Measurements from ENCODE around the gene BCL2L11.
A peak's percentile ranks its signal among the peaks of the same experiment; 100 is the strongest.

Gene BCL2L11

DNA sequence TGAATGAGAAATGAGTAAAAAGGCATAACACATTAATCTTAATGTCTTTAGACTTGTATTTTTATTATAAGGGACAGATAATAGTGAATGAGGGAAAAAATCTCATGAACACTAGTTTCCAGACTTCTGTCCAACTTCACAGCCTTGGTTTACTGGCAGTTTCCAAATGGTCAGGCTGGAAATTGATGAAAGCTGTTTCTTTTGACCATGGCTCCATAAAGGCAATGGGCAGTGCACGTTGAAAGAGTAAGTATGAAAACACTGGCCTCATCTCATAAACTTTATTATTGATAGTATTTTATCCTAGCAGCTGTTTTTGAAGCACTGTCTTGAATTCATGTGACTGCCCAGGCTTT, 23.1 kb downstream of the BCL2L11 start:
- H3K4me1 Mint-ChIP-seq = peaks cover 9% of the 10 kb centered on the region
- no peak for ATAC-seq (ENCODE audit: low read depth)
- peaks cover 20% of the 10 kb centered on the region for H3K36me3 Mint-ChIP-seq
- no peak overlapping the region for H3K4me3 Mint-ChIP-seq
- H3K27ac Mint-ChIP-seq = peak overlapping the region; percentile 25
- no peaks in the 10 kb centered on the region for H3K9me3 Mint-ChIP-seq
- no peak for DNase-seq (ENCODE audit: low spot score in 2 of 2)
- H3K27me3 Mint-ChIP-seq = no peaks in the 10 kb centered on the region

DNA sequence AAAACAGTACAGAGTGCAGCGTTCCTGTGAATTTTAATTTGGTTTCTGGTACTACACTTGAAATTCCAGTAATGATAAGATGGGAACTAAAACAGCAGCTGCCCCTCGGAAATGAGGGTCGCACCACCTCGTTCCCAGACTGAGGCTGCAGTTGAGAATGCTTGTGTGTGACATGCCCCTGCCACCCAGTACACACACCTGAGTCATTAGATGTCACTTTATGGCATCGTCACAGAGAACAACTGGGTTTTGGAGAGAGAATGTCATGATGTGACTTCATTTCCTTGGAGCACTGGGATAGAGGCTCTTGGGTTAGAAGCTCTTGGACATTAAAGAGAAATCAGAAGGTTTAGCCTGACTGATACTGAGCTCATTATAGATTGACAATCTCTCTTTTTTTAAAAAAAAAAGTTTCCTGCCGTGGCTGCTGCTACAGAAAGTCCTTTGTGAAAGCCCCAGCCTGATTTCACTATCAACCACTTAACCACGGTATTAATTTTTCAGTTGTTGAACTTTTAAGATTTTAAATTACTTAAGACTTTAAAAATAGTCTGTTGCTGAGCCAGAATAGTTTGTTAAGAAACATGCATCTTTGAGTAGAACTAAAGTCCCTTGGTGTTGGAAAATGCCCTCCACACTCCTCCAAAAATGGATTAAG, 24.5 kb downstream of the BCL2L11 start:
- Mint-ChIP-seq H3K27ac (no peak overlapping the region), H3K36me3 (peaks cover 17% of the 10 kb centered on the region), H3K27me3 (no peaks in the 10 kb centered on the region), H3K4me1 (peaks cover 12% of the 10 kb centered on the region), H3K4me3 (no peak overlapping the region), H3K9me3 (no peaks in the 10 kb centered on the region)
- ATAC-seq (ENCODE audit: low read depth) (no peak), DNase-seq (ENCODE audit: low spot score in 2 of 2) (no peak)

DNA sequence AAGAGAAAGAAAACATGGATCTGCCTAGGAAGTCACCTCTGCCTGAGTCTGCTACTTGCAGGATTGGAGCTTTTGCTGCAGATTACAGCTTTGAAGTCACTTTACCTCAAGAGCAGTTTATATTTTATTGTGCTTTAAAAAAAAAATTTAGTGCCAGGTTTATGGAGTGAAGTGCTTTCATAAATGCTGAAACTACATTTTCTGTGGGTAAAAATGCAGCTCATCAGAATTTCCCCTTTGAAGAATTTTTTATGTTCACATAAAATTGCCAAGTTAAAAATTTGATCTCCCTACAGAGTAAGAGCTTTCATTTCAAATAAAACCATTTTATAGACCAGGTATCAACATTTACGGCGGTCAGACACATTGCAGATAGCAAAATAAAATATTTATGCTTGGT, 25.2 kb downstream of the BCL2L11 start:
- DNase-seq (ENCODE audit: low spot score in 2 of 2) = no peak
- H3K4me1 Mint-ChIP-seq = peaks cover 9% of the 10 kb centered on the region
- H3K4me3 Mint-ChIP-seq = no peak overlapping the region
- H3K36me3 Mint-ChIP-seq = peaks cover 13% of the 10 kb centered on the region
- H3K9me3 Mint-ChIP-seq = no peaks in the 10 kb centered on the region
- ATAC-seq (ENCODE audit: low read depth) = no peak
- no peak overlapping the region for H3K27ac Mint-ChIP-seq
- no peaks in the 10 kb centered on the region for H3K27me3 Mint-ChIP-seq

DNA sequence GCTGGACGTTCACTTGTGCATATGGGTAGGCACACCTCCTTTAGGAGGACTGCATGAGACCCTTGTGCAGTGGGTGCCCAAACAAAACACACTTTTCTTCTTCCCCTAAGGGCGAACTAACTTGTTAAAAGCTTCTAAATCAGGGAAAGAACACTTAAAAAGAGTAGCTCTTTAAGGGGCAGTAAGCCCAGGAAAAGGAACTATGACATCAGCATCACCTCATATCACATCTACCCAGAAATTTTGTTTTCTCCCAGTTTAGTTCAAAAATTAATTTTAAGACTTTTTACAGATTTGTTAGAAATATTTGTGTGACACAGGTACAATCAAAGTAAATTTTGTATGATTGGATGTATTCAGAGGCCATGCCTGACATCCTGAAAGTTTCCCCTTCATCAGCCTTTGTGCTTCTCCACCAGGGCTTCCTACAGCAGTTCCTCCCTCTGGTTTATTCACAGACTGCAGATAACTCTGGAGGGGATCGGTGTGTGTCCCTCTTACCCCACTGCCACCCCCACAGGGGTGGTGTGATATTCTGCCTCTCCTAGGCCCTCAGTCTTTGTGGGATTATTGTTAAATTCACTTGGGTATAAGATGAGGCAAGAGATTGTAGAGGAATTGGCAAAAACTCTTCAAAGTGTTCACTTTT, 27.6 kb downstream of the BCL2L11 start:
- H3K27me3 Mint-ChIP-seq = no peaks in the 10 kb centered on the region
- H3K4me3 Mint-ChIP-seq = no peak overlapping the region
- no peaks in the 10 kb centered on the region for H3K9me3 Mint-ChIP-seq
- peak overlapping the region; percentile 56 for H3K27ac Mint-ChIP-seq
- H3K4me1 Mint-ChIP-seq = peaks cover 12% of the 10 kb centered on the region
- peaks cover 23% of the 10 kb centered on the region for H3K36me3 Mint-ChIP-seq
- DNase-seq (ENCODE audit: low spot score in 2 of 2) (no peak), ATAC-seq (ENCODE audit: low read depth) (no peak)

DNA sequence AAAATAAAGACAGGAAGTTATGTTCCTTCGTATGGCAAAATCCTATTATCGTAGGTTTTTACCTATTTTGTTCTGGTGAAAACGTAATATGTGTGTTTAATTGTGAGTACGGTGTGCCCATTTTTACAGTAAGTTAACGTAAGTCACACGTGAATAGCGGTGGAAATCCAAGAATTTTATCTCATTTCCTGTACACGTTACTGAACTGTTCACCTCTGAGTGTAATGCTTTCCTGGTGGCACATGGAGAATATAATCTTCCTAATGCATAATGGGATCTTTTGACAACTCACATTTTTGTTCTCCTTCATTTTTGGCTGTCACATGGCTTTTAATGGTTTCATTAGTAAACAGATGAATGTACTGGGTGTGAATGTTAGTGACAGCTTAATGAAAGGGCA, 28.2 kb downstream of the BCL2L11 start:
- DNase-seq (ENCODE audit: low spot score in 2 of 2) = no peak
- Mint-ChIP-seq H3K9me3 (no peaks in the 10 kb centered on the region), H3K27ac (peak overlapping the region; percentile 56), H3K4me1 (peaks cover 12% of the 10 kb centered on the region), H3K27me3 (no peaks in the 10 kb centered on the region), H3K4me3 (no peak overlapping the region), H3K36me3 (peaks cover 25% of the 10 kb centered on the region)
- ATAC-seq (ENCODE audit: low read depth) = no peak

DNA sequence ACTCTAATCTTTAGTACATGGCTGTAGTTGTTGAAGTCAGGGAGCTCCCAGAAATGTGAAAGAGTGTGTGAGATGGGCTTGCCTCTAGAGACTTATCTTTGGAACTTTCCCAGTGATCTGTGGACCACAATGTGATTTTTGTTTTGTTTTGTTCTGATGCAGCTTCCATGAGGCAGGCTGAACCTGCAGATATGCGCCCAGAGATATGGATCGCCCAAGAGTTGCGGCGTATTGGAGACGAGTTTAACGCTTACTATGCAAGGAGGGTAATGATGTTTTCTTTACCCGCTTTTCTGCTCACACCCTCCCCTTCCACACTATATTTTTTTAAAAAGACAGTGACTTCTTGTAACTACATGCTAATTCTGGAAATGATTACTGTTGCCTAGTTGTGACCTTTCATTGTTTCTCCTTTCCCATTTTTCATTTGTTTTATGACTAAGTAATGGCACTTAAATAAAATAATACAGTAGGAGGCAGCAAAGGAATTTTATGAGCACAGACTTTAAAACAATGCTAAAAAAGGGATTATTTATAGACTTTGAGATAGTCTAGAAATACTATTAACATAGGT, 29.3 kb downstream of the BCL2L11 start:
- Mint-ChIP-seq H3K27ac (no peak overlapping the region), H3K4me3 (no peak overlapping the region), H3K4me1 (peaks cover 9% of the 10 kb centered on the region), H3K27me3 (no peaks in the 10 kb centered on the region), H3K9me3 (no peaks in the 10 kb centered on the region), H3K36me3 (peaks cover 19% of the 10 kb centered on the region)
- no peak for ATAC-seq (ENCODE audit: low read depth)
- no peak for DNase-seq (ENCODE audit: low spot score in 2 of 2)

DNA sequence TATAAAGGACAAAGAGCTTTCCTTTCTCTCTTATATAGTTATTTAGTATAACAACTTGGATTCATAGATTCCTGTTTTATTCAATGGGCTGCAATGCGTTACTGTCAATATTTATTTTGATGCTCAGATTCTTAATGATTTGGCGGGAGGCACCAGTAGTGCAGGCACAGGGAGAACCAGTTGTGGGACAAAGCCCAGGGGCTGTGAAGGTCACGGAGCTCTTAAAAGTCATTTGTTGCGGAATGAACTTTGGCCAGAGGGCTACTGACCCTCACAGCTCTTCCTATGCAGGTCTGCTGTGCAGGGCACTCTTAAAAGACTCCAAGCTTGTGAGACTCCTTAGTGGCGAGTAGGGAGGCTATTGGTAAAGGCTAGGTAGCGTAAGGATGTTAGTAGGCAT, 34.0 kb downstream of the BCL2L11 start:
- H3K27ac Mint-ChIP-seq = peak overlapping the region; percentile 97
- no peak for DNase-seq (ENCODE audit: low spot score in 2 of 2)
- ATAC-seq (ENCODE audit: low read depth) = no peak
- no peaks in the 10 kb centered on the region for H3K27me3 Mint-ChIP-seq
- no peaks in the 10 kb centered on the region for H3K9me3 Mint-ChIP-seq
- H3K36me3 Mint-ChIP-seq = peaks cover 22% of the 10 kb centered on the region
- no peak overlapping the region for H3K4me3 Mint-ChIP-seq
- peaks cover 32% of the 10 kb centered on the region for H3K4me1 Mint-ChIP-seq

DNA sequence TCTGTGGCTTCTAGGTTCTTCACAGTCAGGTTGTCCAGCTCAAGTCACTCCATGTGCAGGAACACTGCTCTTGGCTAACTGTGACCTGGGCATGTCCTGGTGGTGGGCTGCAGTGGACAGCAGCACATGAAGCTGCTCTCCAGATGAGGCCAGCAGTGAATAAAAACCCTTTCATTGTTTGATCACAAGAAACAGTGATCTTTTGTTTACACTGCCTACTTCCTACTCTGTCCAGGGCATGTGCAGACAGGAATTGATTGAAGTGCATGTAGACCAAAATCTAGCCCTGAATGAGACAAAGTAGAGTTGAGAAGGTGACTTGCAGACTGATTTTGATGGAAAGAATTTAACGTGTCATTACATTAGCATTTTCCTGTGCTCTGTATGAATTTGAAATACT, 34.9 kb downstream of the BCL2L11 start:
- Mint-ChIP-seq H3K27ac (peak overlapping the region; percentile 97), H3K4me3 (no peak overlapping the region), H3K36me3 (peaks cover 26% of the 10 kb centered on the region), H3K9me3 (no peaks in the 10 kb centered on the region), H3K4me1 (peaks cover 37% of the 10 kb centered on the region), H3K27me3 (no peaks in the 10 kb centered on the region)
- ATAC-seq (ENCODE audit: low read depth) = no peak
- DNase-seq (ENCODE audit: low spot score in 2 of 2) = no peak

DNA sequence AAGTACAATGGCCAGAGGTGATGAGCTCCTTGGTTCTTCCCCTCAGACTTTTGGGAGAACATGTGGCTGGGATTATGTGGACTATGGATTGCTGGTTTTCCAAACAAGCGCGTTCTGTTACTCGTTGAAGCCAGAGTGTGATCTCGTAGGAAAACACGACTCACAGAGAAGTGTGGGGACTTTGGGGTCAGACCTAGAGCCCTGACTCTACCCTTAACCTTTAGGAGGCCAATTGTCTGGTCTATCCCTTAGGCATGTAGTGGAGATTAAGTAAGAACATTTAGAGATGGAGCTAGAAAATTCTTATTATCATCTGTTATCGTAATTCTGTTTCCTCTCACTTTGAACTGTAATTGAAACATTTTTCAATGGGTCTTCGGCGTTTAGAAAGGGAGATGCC, 35.8 kb downstream of the BCL2L11 start:
- peaks cover 23% of the 10 kb centered on the region for H3K36me3 Mint-ChIP-seq
- ATAC-seq (ENCODE audit: low read depth) (no peak), DNase-seq (ENCODE audit: low spot score in 2 of 2) (no peak)
- H3K27me3 Mint-ChIP-seq = no peaks in the 10 kb centered on the region
- no peaks in the 10 kb centered on the region for H3K9me3 Mint-ChIP-seq
- peaks cover 36% of the 10 kb centered on the region for H3K4me1 Mint-ChIP-seq
- H3K27ac Mint-ChIP-seq = peak overlapping the region; percentile 97
- H3K4me3 Mint-ChIP-seq = no peak overlapping the region

DNA sequence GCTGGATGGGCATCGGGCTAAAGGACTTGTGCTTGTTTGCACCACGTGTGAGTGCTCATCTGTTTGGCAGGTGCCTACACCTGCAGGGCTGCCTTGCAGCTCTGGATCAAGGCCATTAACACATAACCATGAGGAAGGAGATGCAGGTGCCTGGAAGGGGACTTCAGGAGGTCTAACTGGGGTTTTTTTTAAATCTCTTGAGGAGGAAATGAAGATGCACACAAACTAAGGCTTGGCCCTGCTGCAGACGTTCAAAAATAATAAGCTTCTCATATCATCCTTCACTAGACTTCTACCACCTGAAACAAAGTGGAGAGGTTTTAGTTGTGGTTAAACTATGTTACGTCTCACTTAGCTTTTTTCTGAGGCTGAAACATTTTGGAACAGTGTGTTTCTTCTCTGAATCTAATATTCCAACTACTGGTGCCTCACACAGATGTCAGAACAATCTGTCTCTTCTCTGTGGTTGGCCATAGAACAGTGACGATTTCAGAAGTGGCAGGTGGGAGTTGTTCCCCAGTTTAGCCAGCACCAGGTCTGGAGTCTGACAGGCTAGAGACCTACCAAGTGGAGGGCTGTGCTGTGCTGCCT, 36.5 kb downstream of the BCL2L11 start:
- Mint-ChIP-seq H3K4me1 (peaks cover 35% of the 10 kb centered on the region), H3K27ac (peak overlapping the region; percentile 97), H3K9me3 (no peaks in the 10 kb centered on the region), H3K27me3 (no peaks in the 10 kb centered on the region), H3K36me3 (peaks cover 19% of the 10 kb centered on the region), H3K4me3 (peak overlapping the region; percentile 33)
- ATAC-seq (ENCODE audit: low read depth) (peak; percentile 65), DNase-seq (ENCODE audit: low spot score in 2 of 2) (peak; percentile 35 to 42)

DNA sequence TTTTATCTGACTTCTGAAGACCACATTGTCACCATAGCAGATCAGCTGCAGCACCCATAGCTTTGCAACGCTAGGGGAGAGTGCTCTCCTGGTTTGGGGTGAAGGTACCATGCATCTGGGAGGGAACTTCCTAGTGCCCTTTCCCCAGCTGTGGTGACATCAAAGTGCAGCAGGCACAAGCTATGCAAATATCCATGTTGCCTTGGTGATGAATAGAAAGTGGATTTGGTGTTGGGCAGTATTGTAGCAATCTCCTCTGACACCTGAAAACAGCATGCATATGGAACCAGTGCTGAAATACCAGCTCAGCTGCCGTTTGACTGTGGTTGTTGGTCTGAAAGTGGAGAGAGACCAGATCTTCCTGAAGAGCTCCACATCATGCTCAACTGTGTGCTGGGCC, 37.1 kb downstream of the BCL2L11 start:
- peak; percentile 43 to 63 for DNase-seq (ENCODE audit: low spot score in 2 of 2)
- H3K4me3 Mint-ChIP-seq = peak overlapping the region; percentile 52
- H3K27me3 Mint-ChIP-seq = no peaks in the 10 kb centered on the region
- H3K27ac Mint-ChIP-seq = peak overlapping the region; percentile 97
- no peaks in the 10 kb centered on the region for H3K9me3 Mint-ChIP-seq
- H3K36me3 Mint-ChIP-seq = peaks cover 17% of the 10 kb centered on the region
- peak; percentile 74 for ATAC-seq (ENCODE audit: low read depth)
- peaks cover 36% of the 10 kb centered on the region for H3K4me1 Mint-ChIP-seq

DNA sequence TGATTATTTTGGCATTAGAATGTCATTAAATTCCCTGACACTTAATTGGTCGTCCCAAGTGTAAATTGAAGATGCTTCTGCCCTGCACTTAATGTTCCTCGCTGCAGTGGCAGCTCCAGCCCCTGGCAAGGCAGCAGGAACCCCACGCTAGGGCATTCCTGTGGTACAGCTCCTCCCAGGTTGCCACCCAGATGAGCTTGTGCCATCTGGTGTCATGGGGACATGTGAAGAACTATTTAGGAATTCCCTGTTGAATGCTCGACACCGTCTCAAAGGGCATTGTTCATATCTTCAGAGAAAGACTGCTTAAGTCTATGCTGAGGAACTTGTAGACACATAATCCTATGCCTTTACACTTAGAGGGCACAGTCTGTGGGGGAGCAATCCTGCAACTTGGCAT, 38.9 kb downstream of the BCL2L11 start:
- H3K4me1 Mint-ChIP-seq = peaks cover 40% of the 10 kb centered on the region
- no peaks in the 10 kb centered on the region for H3K27me3 Mint-ChIP-seq
- H3K36me3 Mint-ChIP-seq = peaks cover 17% of the 10 kb centered on the region
- peak overlapping the region; percentile 70 for H3K27ac Mint-ChIP-seq
- no peaks in the 10 kb centered on the region for H3K9me3 Mint-ChIP-seq
- ATAC-seq (ENCODE audit: low read depth) (no peak), DNase-seq (ENCODE audit: low spot score in 2 of 2) (no peak)
- H3K4me3 Mint-ChIP-seq = no peak overlapping the region

DNA sequence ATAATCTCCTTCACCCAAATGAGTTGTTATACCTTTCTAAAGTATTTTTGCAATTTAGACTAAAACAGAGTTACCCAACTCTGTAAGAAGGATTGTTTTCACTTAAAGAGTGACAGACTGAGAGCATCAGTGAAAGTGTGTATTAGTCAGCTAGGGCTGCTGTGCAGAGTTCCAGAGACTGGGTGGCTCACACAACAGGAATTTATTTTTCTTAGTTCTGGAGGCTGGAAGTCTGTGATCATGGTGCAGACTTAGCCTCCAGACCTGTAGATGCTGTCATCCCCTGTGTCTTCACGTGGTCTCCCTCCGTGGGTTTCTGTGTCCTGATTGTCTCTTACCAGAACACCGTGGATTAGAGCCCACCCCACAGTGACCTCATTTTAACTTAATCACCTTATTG, 40.0 kb downstream of the BCL2L11 start:
- H3K27ac Mint-ChIP-seq = no peak overlapping the region
- no peaks in the 10 kb centered on the region for H3K9me3 Mint-ChIP-seq
- ATAC-seq (ENCODE audit: low read depth) = no peak
- H3K36me3 Mint-ChIP-seq = peaks cover 25% of the 10 kb centered on the region
- H3K4me3 Mint-ChIP-seq = no peak overlapping the region
- no peaks in the 10 kb centered on the region for H3K27me3 Mint-ChIP-seq
- peaks cover 36% of the 10 kb centered on the region for H3K4me1 Mint-ChIP-seq
- no peak for DNase-seq (ENCODE audit: low spot score in 2 of 2)

DNA sequence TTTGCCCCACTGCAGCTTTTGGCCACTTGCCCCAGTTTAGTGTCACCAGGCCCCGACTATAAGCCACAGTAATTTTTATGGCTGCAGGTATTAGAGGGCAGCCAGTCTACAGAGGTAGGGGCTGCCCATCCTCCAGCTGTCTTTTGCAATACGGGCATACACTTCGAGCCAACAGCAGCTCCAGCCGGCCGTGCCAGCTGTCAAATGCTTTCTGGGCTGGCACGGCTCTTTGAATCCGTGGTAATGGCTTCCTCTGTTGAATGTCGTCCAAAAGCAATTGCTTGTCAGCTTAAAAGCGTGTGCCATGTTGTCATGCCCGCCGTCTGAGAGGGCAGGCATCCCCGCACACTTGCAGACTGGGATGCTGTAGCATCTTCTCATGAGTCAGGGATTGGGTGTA, 41.3 kb downstream of the BCL2L11 start:
- Mint-ChIP-seq H3K27ac (no peak overlapping the region), H3K4me3 (no peak overlapping the region), H3K27me3 (no peaks in the 10 kb centered on the region), H3K9me3 (no peaks in the 10 kb centered on the region), H3K4me1 (peaks cover 25% of the 10 kb centered on the region), H3K36me3 (peaks cover 22% of the 10 kb centered on the region)
- DNase-seq (ENCODE audit: low spot score in 2 of 2) = no peak
- ATAC-seq (ENCODE audit: low read depth) = no peak
